Measurements from ENCODE around the gene PRPF38A. TPM values are rescaled to one million over a fixed set of nuclear protein-coding genes. Genes with fewer than 3 reads are reported as not detected.

Gene PRPF38A
- total and polyA plus RNA-seq, 2 of the 4 experiments (the other 2 are of a cell fraction), result 19.0 to 23.5 TPM

DNA sequence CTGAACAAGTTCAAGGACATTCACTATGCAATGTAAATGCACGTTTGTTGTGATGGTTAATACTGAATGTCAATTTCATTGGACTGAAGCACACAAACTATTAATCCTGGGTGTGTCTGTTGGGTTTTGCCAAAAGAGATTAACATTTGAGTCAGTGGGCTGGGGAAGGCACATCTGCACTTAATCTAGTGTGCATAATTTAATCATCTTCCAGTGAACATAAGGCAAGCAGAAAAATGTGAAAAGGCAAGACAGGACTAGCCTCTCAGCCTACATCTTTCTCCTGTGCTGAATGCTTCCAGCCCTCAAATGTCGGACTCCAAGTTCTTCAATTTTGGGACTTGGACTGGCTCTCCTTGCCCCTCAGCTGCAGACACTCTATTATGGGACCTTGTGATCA is 40.1 kb downstream of the PRPF38A start:
- BruUV-seq (replicated peaks), result no TSS peak
- ATAC-seq (ENCODE audit: low read depth) (no peak), DNase-seq (no peak)
- no peak overlapping the region for H2BK120ac ChIP-seq (ENCODE audit: low read depth, low read length)
- no peak overlapping the region for H3K4me2 ChIP-seq (ENCODE audit: low read depth, low read length)
- H2AFZ ChIP-seq (replicated peaks; ENCODE audit: low read length, poor library complexity), result no peak overlapping the region
- H3K79me1 ChIP-seq (ENCODE audit: low read depth in 1 of 2, low read length in 2 of 2), result no peaks in the 10 kb centered on the region; a peak in 1 of 4 replicates
- H3K23ac ChIP-seq (ENCODE audit: low read depth, low read length), result no peak overlapping the region
- no peak overlapping the region for H3K4ac ChIP-seq (ENCODE audit: low read depth, low read length)
- H3K14ac ChIP-seq (replicated peaks; ENCODE audit: low read depth, low read length), result no peak overlapping the region
- H3K9me1 ChIP-seq (ENCODE audit: insufficient read depth, low read length), result no peaks in the 10 kb centered on the region
- H2AK5ac ChIP-seq (ENCODE audit: low read depth, low read length), result no peak overlapping the region
- H2BK15ac ChIP-seq (ENCODE audit: low read depth, low read length), result no peak overlapping the region
- no peak overlapping the region for H4K91ac ChIP-seq (ENCODE audit: insufficient read depth, low read depth, low read length)
- no peak overlapping the region for H2AK9ac ChIP-seq (replicated peaks; ENCODE audit: low read depth, low read length, poor library complexity)
- no CpG with 5 or more reads among the region's 2 CpGs for WGBS, 2 experiments (ENCODE audit: extremely low coverage in 2 of 2, insufficient read length in 1 of 2)
- H4K5ac ChIP-seq (ENCODE audit: low read depth, low read length), result no peak overlapping the region
- CTCF ChIA-PET, result interaction anchor here (0.6 kb wide), 1 partner anchor 31 kb away, joined by 7 read pairs; no protein-coding TSS in a partner anchor
- H3K36me3 ChIP-seq (ENCODE audit: control insufficient read depth, insufficient read depth, low read length), result peaks cover 15% of the 10 kb centered on the region
- H4K20me1 ChIP-seq (ENCODE audit: insufficient read depth, low read length), result no peaks in the 10 kb centered on the region
- no peak overlapping the region for H3K18ac ChIP-seq (ENCODE audit: low read depth, low read length)
- dilution Hi-C loops (cut with HindIII; ENCODE audit: low sequenced_read_pairs, unreplicated experiment), result no loop called here
- H2BK20ac ChIP-seq (ENCODE audit: low read depth, low read length), result no peak overlapping the region
- POLR2A ChIA-PET (ENCODE audit: unreplicated experiment), result no interaction called here
- in situ Hi-C loops (cut with MboI; ENCODE audit: low sequenced_read_pairs), result no loop called here
- no peak overlapping the region for H3K4me3 ChIP-seq (ENCODE audit: insufficient read depth, low read depth, low read length)
- no peak for TF ChIP-seq MAZ (IDR thresholded peaks at IDR 0.05; ENCODE audit: borderline replicate concordance, low read depth, low read length)
- no peak for TF ChIP-seq ELK1 (IDR thresholded peaks at IDR 0.05; ENCODE audit: borderline replicate concordance, low read depth, low read length)
- no peak for TF ChIP-seq FOS (IDR thresholded peaks at IDR 0.05; ENCODE audit: low read depth, low read length)
- TF ChIP-seq CTCF (conservative IDR thresholded peaks at IDR 0.05; ENCODE audit: low read depth, low read length), result no peak
- no peak for TF ChIP-seq POLR2A (IDR thresholded peaks at IDR 0.05; ENCODE audit: low read depth, low read length)
- no peak for TF ChIP-seq BHLHE40 (IDR thresholded peaks at IDR 0.05; ENCODE audit: low read depth, low read length)
- TF ChIP-seq SMC3 (IDR thresholded peaks at IDR 0.05; ENCODE audit: low read depth, low read length), result no peak
- no peak for TF ChIP-seq RAD21 (IDR thresholded peaks at IDR 0.05; ENCODE audit: low read length)
- TF ChIP-seq RCOR1 (IDR thresholded peaks at IDR 0.05; ENCODE audit: insufficient replicate concordance, low read length), result no peak
- no peak for TF ChIP-seq NFE2L2 (IDR thresholded peaks at IDR 0.05; ENCODE audit: low read depth, low read length)
- TF ChIP-seq, protein P1, sequence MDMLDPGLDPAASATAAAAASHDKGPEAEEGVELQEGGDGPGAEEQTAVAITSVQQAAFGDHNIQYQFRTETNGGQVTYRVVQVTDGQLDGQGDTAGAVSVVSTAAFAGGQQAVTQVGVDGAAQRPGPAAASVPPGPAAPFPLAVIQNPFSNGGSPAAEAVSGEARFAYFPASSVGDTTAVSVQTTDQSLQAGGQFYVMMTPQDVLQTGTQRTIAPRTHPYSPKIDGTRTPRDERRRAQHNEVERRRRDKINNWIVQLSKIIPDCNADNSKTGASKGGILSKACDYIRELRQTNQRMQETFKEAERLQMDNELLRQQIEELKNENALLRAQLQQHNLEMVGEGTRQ (IDR thresholded peaks at IDR 0.05; ENCODE audit: low read depth, low read length), result no peak
- H3K27me3 ChIP-seq (ENCODE audit: control insufficient read depth, insufficient read depth, low read length), result no peaks in the 10 kb centered on the region
- H3K4me1 ChIP-seq (ENCODE audit: control insufficient read depth, insufficient read depth, low read length), result no peaks in the 10 kb centered on the region
- intact Hi-C loops (cut with micrococcal nuclease), result no loop called here
- H3K27ac ChIP-seq (ENCODE audit: insufficient read depth, low read length), result no peak overlapping the region
- no peak overlapping the region for H3K9ac ChIP-seq (ENCODE audit: low read depth, low read length)
- no peaks in the 10 kb centered on the region for H3K9me3 ChIP-seq (ENCODE audit: control insufficient read depth, insufficient read depth, low read length)
- no peak overlapping the region for H3K56ac ChIP-seq (ENCODE audit: extremely low read depth, insufficient read depth, low read length)
- no peak overlapping the region for H4K8ac ChIP-seq (ENCODE audit: low read depth in 2 of 2, low read length in 2 of 2)
- no peak overlapping the region for H2BK5ac ChIP-seq (ENCODE audit: low read depth, low read length, poor library complexity, severe bottlenecking)
